HG03469 (cell line): ENCODE results near the gene CRY1.
"Not testable (repeated sequence)": the region's sequence is repeated elsewhere in the genome, so short reads cannot be mapped to it uniquely, and the experiment has no call there.

Experiments
- ATAC-seq: cut with Tn5 transposase; IDR thresholded peaks from one replicate; pipeline ENCODE4 v1.9.1; 2021; ENCODE audit warnings: mild to moderate bottlenecking, moderate library complexity, moderate number of reproducible peaks; ENCODE audit not compliant: unreplicated experiment

CRY1 gene

GRCh38 chr12:107108995-107109508 is 15.7 kb upstream of the CRY1 start:
- ATAC-seq = no peak

- ATAC-seq = not testable (repeated sequence)
Observed at GRCh38 chr12:107108366-107108765, 15.0 kb upstream of the CRY1 start.

- no peak for ATAC-seq
Observed at GRCh38 chr12:107107381-107107780, 14.0 kb upstream of the CRY1 start.

GRCh38 chr12:107106241-107107025 is 13.1 kb upstream of the CRY1 start:
- ATAC-seq = no peak

- no peak for ATAC-seq
Observed at GRCh38 chr12:107105410-107105703, 12.0 kb upstream of the CRY1 start.

- no peak for ATAC-seq
Observed at GRCh38 chr12:107103516-107103915, 10.2 kb upstream of the CRY1 start.

- no peak for ATAC-seq
Observed at GRCh38 chr12:107103097-107103496, 9.7 kb upstream of the CRY1 start.

GRCh38 chr12:107102294-107102693 is 8.9 kb upstream of the CRY1 start:
- no peak for ATAC-seq

GRCh38 chr12:107101651-107102050 is 8.3 kb upstream of the CRY1 start:
- no peak for ATAC-seq

GRCh38 chr12:107099917-107100316 is 6.6 kb upstream of the CRY1 start:
- no peak for ATAC-seq

GRCh38 chr12:107096571-107096970 is 3.2 kb upstream of the CRY1 start:
- ATAC-seq = no peak

- no peak for ATAC-seq
Observed at GRCh38 chr12:107094183-107094448, 767 bp upstream of the CRY1 start.

- ATAC-seq = peak; percentile 20
Observed at GRCh38 chr12:107092669-107093416, 506 bp downstream of the CRY1 start.

GRCh38 chr12:107091989-107092641 is 1.2 kb downstream of the CRY1 start:
- no peak for ATAC-seq

GRCh38 chr12:107091381-107091780 is 2.0 kb downstream of the CRY1 start:
- no peak for ATAC-seq

GRCh38 chr12:107090711-107091110 is 2.6 kb downstream of the CRY1 start:
- ATAC-seq = no peak

- ATAC-seq = no peak
Observed at GRCh38 chr12:107088912-107089311, 4.4 kb downstream of the CRY1 start.

- no peak for ATAC-seq
Observed at GRCh38 chr12:107086314-107086713, 7.0 kb downstream of the CRY1 start.

GRCh38 chr12:107081778-107082177 is 11.6 kb downstream of the CRY1 start:
- ATAC-seq = no peak

GRCh38 chr12:107080299-107080698 is 13.1 kb downstream of the CRY1 start:
- ATAC-seq = no peak

- ATAC-seq = no peak
Observed at GRCh38 chr12:107079172-107080011, 14.0 kb downstream of the CRY1 start.
